A673 (cell line): ENCODE results near the gene GNPDA2. TPM values are rescaled to one million over a fixed set of nuclear protein-coding genes. Genes with fewer than 3 reads are reported as not detected.

ENCODE experiments used
- BruUV-seq: library from RNA; stranded (reverse); fragments of 400-500 nt; replicated peaks from 2 replicates; lab custom pipeline; 2021; lab: Mats Ljungman, UMichigan
- CTCF ChIA-PET: fragments of 300-600 bp; sonication (Branson Sonifier 250); formaldehyde crosslinking; loops from one replicate; lab custom pipeline; 2022; ENCODE audit warnings: antibody characterized with exemption; lab: Charles Lee
- POLR2A ChIA-PET: fragments of 300-600 bp; sonication (Branson Sonifier 250); formaldehyde crosslinking; loops from one replicate; lab custom pipeline; 2022; ENCODE audit warnings: antibody characterized with exemption; ENCODE audit not compliant: low non-redundant PET; lab: Charles Lee
- DNase-seq: peaks from one replicate; pipeline ENCODE4 v3.0.0-alpha.2; 2015; ENCODE audit warnings: low spot score
- H3K27ac ChIP-seq: fragments of 200-600 bp; sonication (generic); 2 replicates; pipeline ENCODE4 v1.5.1; 2016; ENCODE audit warnings: mixed run types, low read depth, mild to moderate bottlenecking, mixed read lengths, antibody characterized with exemption, low read length; ENCODE audit not compliant: poor library complexity, severe bottlenecking
- H3K27me3 ChIP-seq: fragments of 200-600 bp; sonication (generic); replicated peaks from 2 replicates; pipeline ENCODE4 v1.6.1; 2017; ENCODE audit warnings: mixed run types, low read depth, mild to moderate bottlenecking, mixed read lengths, antibody characterized with exemption, low read length; ENCODE audit not compliant: insufficient read depth, poor library complexity
- H3K36me3 ChIP-seq: fragments of 200-600 bp; sonication (generic); 2 replicates; pipeline ENCODE4 v1.6.1; 2016; ENCODE audit warnings: mixed run types, mild to moderate bottlenecking, mixed read lengths, antibody characterized with exemption, low read length; ENCODE audit not compliant: insufficient read depth, poor library complexity, severe bottlenecking
- H3K4me1 ChIP-seq: fragments of 200-600 bp; sonication (generic); 2 replicates; pipeline ENCODE4 v1.6.1; 2017; ENCODE audit warnings: mixed run types, mild to moderate bottlenecking, mixed read lengths, antibody characterized with exemption, low read length; ENCODE audit not compliant: insufficient read depth, poor library complexity, severe bottlenecking
- H3K4me3 ChIP-seq: fragments of 200-600 bp; sonication (generic); 2 replicates; pipeline ENCODE4 v1.5.1; 2016; ENCODE audit warnings: low read depth, mixed run types, mild to moderate bottlenecking, mixed read lengths, low read length; ENCODE audit not compliant: poor library complexity, severe bottlenecking
- H3K9me3 ChIP-seq: fragments of 200-600 bp; sonication (generic); 2 replicates; pipeline ENCODE4 v1.6.1; 2016; ENCODE audit warnings: mixed run types, low read depth, mild to moderate bottlenecking, mixed read lengths, antibody characterized with exemption, low read length; ENCODE audit not compliant: poor library complexity, severe bottlenecking
- EZH2 ChIP-seq: fragments of 200-600 bp; sonication (generic); IDR thresholded peaks from 2 replicates; pipeline ENCODE4 v1.6.1; 2017; ENCODE audit warnings: borderline replicate concordance, low read depth, mild to moderate bottlenecking, mixed read lengths, antibody characterized with exemption, low read length; ENCODE audit not compliant: poor library complexity, severe bottlenecking
- intact Hi-C: fragments of 100-400 bp; cut with micrococcal nuclease; formaldehyde crosslinking; loops from one replicate; pipeline ENCODE4 v1.10.0; 2022; ENCODE audit not compliant: unreplicated experiment
- total RNA-seq: library from RNA; stranded (reverse); gene quantifications from 2 replicates; pipeline ENCODE4 v1.2.3, GENCODE V29; 2021
- TF ChIP-seq, protein P1 (sequence below): fragments of 300-800, 200-600 bp; sonication (generic); conservative IDR thresholded peaks from 2 replicates; pipeline ENCODE4 v1.5.1; 2017; ENCODE audit warnings: low read depth, mild to moderate bottlenecking, antibody characterized with exemption, low read length, moderate library complexity, mixed read lengths

Gene GNPDA2
- total RNA-seq, 1 experiment from 2014 or later: 27.8 TPM

DNA sequence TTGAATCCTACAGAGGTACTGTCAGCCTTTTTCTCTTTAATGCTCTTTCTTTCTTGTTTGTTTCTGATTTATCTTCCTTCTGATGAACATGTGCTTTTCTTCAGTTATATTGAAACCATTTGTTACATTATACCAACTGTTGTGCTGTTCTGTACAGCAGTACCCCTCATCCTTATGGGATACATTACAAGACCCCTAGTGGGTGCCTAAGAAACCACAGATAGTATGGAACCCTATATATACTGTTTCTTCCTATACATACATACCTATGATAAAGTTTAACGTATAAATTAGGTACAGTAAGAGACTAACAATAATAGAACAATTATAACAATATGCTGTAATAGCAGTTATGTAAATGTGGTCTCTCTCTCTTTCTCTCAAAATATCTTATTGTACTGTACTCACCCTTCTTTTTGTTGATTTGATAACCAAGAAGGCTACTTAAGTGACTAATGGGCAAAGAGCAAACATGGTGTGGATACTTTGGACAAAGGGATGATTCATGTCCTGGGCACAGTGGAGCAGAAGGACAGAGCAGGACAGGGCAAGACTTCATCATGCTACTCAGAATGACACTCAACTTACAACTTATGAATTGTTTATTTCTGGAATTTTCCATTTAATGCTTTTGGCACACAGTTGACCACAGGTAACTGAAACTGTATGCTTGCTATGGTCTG, 64.3 kb downstream of the GNPDA2 start:
- Histone ChIP-seq H3K4me1 (no peaks in the 10 kb centered on the region), H3K27me3 (peaks cover 3% of the 10 kb centered on the region), H3K9me3 (no peaks in the 10 kb centered on the region), H3K27ac (no peak overlapping the region), H3K36me3 (no peaks in the 10 kb centered on the region), H3K4me3 (no peak overlapping the region)
- POLR2A ChIA-PET: no interaction called here
- TF ChIP-seq EZH2: no peak
- TF ChIP-seq, protein P1, sequence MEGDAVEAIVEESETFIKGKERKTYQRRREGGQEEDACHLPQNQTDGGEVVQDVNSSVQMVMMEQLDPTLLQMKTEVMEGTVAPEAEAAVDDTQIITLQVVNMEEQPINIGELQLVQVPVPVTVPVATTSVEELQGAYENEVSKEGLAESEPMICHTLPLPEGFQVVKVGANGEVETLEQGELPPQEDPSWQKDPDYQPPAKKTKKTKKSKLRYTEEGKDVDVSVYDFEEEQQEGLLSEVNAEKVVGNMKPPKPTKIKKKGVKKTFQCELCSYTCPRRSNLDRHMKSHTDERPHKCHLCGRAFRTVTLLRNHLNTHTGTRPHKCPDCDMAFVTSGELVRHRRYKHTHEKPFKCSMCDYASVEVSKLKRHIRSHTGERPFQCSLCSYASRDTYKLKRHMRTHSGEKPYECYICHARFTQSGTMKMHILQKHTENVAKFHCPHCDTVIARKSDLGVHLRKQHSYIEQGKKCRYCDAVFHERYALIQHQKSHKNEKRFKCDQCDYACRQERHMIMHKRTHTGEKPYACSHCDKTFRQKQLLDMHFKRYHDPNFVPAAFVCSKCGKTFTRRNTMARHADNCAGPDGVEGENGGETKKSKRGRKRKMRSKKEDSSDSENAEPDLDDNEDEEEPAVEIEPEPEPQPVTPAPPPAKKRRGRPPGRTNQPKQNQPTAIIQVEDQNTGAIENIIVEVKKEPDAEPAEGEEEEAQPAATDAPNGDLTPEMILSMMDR: no peak
- no peak for DNase-seq
- no TSS peak for BruUV-seq
- intact Hi-C loops: no loop called here
- CTCF ChIA-PET: no interaction called here

DNA sequence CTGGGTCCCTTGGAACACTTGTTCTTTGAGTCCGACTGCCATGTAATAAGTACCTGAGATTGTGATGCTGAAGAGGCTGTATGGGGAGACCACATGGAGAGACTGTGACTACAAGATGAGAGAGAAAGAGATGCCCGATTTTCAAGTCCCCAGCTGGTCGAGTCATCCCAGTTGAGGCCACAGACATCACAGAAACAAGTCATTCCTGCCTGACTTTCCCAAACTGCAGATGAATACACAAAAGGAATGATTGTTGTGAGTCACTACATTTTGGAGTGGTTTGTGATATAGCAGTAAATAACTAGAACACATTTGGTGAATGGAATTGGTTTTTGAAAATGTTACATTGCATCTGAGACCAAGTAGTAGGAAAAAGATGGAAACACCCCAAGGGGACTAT, 66.0 kb downstream of the GNPDA2 start:
- no TSS peak for BruUV-seq
- intact Hi-C loops: no loop called here
- H3K36me3 ChIP-seq: no peaks in the 10 kb centered on the region
- no peak for DNase-seq
- CTCF ChIA-PET: no interaction called here
- no peak overlapping the region for H3K4me3 ChIP-seq
- H3K9me3 ChIP-seq: no peaks in the 10 kb centered on the region
- H3K4me1 ChIP-seq: no peaks in the 10 kb centered on the region
- POLR2A ChIA-PET: no interaction called here
- TF ChIP-seq, protein P1: no peak
- no peak for TF ChIP-seq EZH2
- H3K27me3 ChIP-seq: peaks cover 3% of the 10 kb centered on the region
- H3K27ac ChIP-seq: no peak overlapping the region

DNA sequence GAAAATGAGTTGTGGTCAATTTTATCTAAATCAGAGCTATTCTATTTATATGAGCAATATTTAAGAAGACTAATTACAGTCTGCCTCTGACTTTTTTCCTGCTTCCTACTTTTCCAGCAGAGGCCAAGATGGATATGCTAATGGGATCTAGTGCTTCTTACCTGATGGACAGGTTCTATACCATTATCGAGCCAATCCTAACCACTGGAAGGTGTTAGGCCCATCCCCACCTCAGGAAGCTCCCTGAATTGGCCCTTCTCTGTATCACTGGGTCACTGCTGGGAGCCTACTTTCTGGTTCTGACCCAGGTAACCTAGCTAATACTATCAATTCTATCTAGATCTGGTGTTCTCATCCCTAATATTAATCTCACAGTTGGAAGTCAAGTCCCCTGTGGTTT, 74.4 kb downstream of the GNPDA2 start:
- Histone ChIP-seq H3K4me1 (no peaks in the 10 kb centered on the region), H3K27ac (no peak overlapping the region), H3K9me3 (no peaks in the 10 kb centered on the region), H3K4me3 (no peak overlapping the region), H3K27me3 (no peaks in the 10 kb centered on the region), H3K36me3 (no peaks in the 10 kb centered on the region)
- TF ChIP-seq EZH2: no peak
- BruUV-seq: no TSS peak
- POLR2A ChIA-PET: no interaction called here
- CTCF ChIA-PET: no interaction called here
- intact Hi-C loops: no loop called here
- DNase-seq: no peak

Other genes starting within 250 kb of the GNPDA2 start
- not detected in 2 replicates for gene YIPF7, start 74.9 kb downstream of the GNPDA2 start, total RNA-seq
- 26.1 and 27.2 TPM in 2 replicates for gene GUF1, start 48.1 kb downstream of the GNPDA2 start, total RNA-seq